Activated CD8-positive, alpha-beta T cell treated with anti-CD3 and anti-CD28 coated beads for 36 hours (primary cell): ENCODE data around the gene CAPRIN2. TPM values are rescaled to one million over a fixed set of nuclear protein-coding genes. Genes with fewer than 3 reads are reported as not detected.

Experiments
- ATAC-seq: fragments of 200-7000 bp; cut with Tn5 transposase; one replicate; pipeline ENCODE4 v1.10.0; 2021; ENCODE audit warnings: mild to moderate bottlenecking, moderate library complexity
- CTCF ChIA-PET: fragments of 350-600 bp; sonication (Branson Sonifier 250); formaldehyde crosslinking; loops from one replicate; lab custom pipeline; 2021; ENCODE audit warnings: antibody characterized with exemption; lab: Charles Lee
- POLR2A ChIA-PET: fragments of 350-600 bp; sonication (Branson Sonifier 250); formaldehyde crosslinking; loops from one replicate; lab custom pipeline; 2021; ENCODE audit warnings: antibody characterized with exemption; lab: Charles Lee
- DNase-seq: peaks from one replicate; pipeline ENCODE4 v3.0.0-alpha.2; 2020
- H3K27ac Mint-ChIP-seq: one replicate; pipeline ENCODE4 v1.8.0; 2021; ENCODE audit warnings: mild to moderate bottlenecking, mixed read lengths
- H3K27me3 Mint-ChIP-seq: one replicate; pipeline ENCODE4 v1.8.0; 2021; ENCODE audit warnings: mixed read lengths
- H3K36me3 Mint-ChIP-seq: one replicate; pipeline ENCODE4 v1.8.0; 2021; ENCODE audit warnings: low read depth, mixed read lengths
- H3K4me1 Mint-ChIP-seq: one replicate; pipeline ENCODE4 v1.8.0; 2021; ENCODE audit warnings: low read depth, mixed read lengths
- H3K4me3 Mint-ChIP-seq: one replicate; pipeline ENCODE4 v1.8.0; 2021; ENCODE audit warnings: mild to moderate bottlenecking, moderate library complexity, mixed read lengths
- H3K9me3 Mint-ChIP-seq: one replicate; pipeline ENCODE4 v1.8.0; 2021; ENCODE audit warnings: mixed read lengths
- CTCF ChIP-seq: fragments of 200-600 bp; IDR thresholded peaks from one replicate; pipeline ENCODE4 v1.8.0; 2022; ENCODE audit warnings: antibody characterized with exemption, mild to moderate bottlenecking
- intact Hi-C: fragments of 100-400 bp; cut with micrococcal nuclease; formaldehyde crosslinking; loops from one replicate; pipeline ENCODE4 v1.10.0; 2022
- total RNA-seq, 2 experiments: library from RNA; stranded (reverse); gene quantifications; one replicate each; pipeline ENCODE4 v1.2.3, GENCODE V29; 2021

CAPRIN2 gene
- total RNA-seq, 2 experiments from 2014 or later: 8.1 to 11.7 TPM

GRCh38 chr12:30752255-30752654 is 2.5 kb downstream of the CAPRIN2 start:
- no peak overlapping the region for H3K4me3 Mint-ChIP-seq
- no peak for TF ChIP-seq CTCF

DNA sequence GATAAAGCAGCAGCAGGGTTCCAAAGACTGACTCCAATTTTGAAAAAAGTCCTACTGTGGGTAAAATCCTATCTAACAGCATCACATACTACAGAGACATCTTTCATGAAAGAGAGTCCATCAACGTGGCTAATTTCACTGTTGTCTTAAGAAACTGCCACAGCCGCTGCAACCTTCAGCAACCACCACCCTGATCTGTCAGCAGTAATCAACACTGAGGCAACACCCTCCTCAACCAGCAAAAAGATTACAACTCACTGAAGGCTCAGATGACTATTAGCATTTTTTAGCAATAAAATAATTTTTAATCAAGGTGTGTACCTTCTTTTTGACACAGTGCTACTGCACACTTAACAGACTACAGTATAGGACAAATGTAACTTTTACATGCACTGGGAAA is 6.6 kb downstream of the CAPRIN2 start:
- peaks cover 17% of the 10 kb centered on the region for H3K36me3 Mint-ChIP-seq
- DNase-seq: no peak
- TF ChIP-seq CTCF: no peak
- intact Hi-C loops: no loop called here
- H3K27me3 Mint-ChIP-seq: no peaks in the 10 kb centered on the region
- ATAC-seq: no peak
- ChIA-PET CTCF (no interaction called here), POLR2A (no interaction called here)
- H3K4me1 Mint-ChIP-seq: peaks cover 25% of the 10 kb centered on the region
- no peak overlapping the region for H3K27ac Mint-ChIP-seq
- no peaks in the 10 kb centered on the region for H3K9me3 Mint-ChIP-seq
- H3K4me3 Mint-ChIP-seq: no peak overlapping the region

More at GRCh38 chr12:30752255-30752654, 2.5 kb downstream of the CAPRIN2 start:
- DNase-seq (no peak), ATAC-seq (no peak)
- H3K9me3 Mint-ChIP-seq: no peaks in the 10 kb centered on the region
- peaks cover 42% of the 10 kb centered on the region for H3K4me1 Mint-ChIP-seq
- ChIA-PET POLR2A (interaction anchor here (0.8 to 1.0 kb wide), 2 partner anchors 9 to 25 kb away, joined by 3 to 4 read pairs; no protein-coding TSS in a partner anchor), CTCF (interaction anchor here (0.9 to 5.0 kb wide), 3 partner anchors 44 to 55 kb away, joined by 4 to 31 read pairs (median 8); no protein-coding TSS in a partner anchor)
- H3K27me3 Mint-ChIP-seq: no peaks in the 10 kb centered on the region
- peaks cover 7% of the 10 kb centered on the region for H3K36me3 Mint-ChIP-seq
- H3K27ac Mint-ChIP-seq: no peak overlapping the region
- intact Hi-C loops: no loop called here

DNA sequence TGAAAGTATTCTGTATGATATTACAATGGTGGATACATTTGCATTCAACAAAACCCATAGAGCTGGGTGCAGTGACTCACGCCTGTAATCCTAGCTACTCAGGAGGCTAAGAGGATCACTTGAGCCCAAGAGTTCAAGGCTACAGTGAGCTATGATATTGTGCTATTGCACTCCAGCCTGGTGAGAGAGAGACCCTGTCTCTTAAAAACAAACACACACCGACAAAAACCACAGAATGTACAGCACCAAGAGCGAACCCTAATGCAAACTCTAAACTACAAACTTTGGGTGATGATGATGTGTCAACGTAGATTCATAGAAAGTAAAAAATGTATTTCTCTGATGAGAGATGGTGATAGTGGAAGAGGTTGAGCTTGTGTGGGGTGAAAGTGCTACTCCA is 8.6 kb downstream of the CAPRIN2 start:
- DNase-seq: no peak
- Mint-ChIP-seq H3K27ac (no peak overlapping the region), H3K4me1 (peaks cover 17% of the 10 kb centered on the region), H3K27me3 (no peaks in the 10 kb centered on the region), H3K9me3 (no peaks in the 10 kb centered on the region), H3K36me3 (peaks cover 17% of the 10 kb centered on the region), H3K4me3 (no peak overlapping the region)
- intact Hi-C loops: no loop called here
- CTCF ChIA-PET: interaction anchor here (1.1 kb wide), 1 partner anchor 22 kb away, joined by 3 read pairs; no protein-coding TSS in a partner anchor
- POLR2A ChIA-PET: interaction anchor here (0.6 kb wide), 1 partner anchor 49 kb away, joined by 3 read pairs; no protein-coding TSS in a partner anchor
- no peak for TF ChIP-seq CTCF
- ATAC-seq: no peak

- H3K27me3 Mint-ChIP-seq: no peaks in the 10 kb centered on the region
- no peak for DNase-seq
- H3K9me3 Mint-ChIP-seq: no peaks in the 10 kb centered on the region
- H3K36me3 Mint-ChIP-seq: peaks cover 18% of the 10 kb centered on the region
- CTCF ChIA-PET: interaction anchor here (1.0 to 3.3 kb wide), 3 partner anchors 9 to 63 kb away, joined by 3 to 13 read pairs (median 4); no protein-coding TSS in a partner anchor
- no peak overlapping the region for H3K4me3 Mint-ChIP-seq
- no peak for TF ChIP-seq CTCF
- POLR2A ChIA-PET: no interaction called here
- H3K27ac Mint-ChIP-seq: no peak overlapping the region
- no peak for ATAC-seq
- intact Hi-C loops: no loop called here
- peaks cover 8% of the 10 kb centered on the region for H3K4me1 Mint-ChIP-seq
Observed at GRCh38 chr12:30744321-30744720, 10.4 kb downstream of the CAPRIN2 start.

DNA sequence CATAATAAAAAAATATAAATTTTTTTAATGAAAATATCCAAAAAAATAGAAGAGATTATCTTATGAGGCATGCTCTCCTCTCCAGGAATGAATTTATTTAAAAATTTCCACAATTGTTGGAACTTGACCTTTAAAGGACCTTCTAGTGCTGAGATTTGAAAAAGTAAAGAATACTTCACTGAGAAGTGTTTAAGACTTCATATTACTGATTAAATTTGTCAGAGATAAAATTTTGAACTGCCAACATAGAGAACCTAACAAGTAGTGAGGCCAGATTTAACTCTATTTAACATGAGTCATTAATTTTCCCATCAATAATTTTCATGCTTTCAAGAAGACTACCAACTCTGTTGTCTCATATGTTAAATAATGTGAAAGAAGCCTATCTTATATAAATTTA is 14.5 kb downstream of the CAPRIN2 start:
- Mint-ChIP-seq H3K27ac (no peak overlapping the region), H3K4me3 (no peak overlapping the region), H3K27me3 (no peaks in the 10 kb centered on the region), H3K36me3 (peaks cover 23% of the 10 kb centered on the region), H3K9me3 (peaks cover 1% of the 10 kb centered on the region), H3K4me1 (no peaks in the 10 kb centered on the region)
- ATAC-seq (no peak), DNase-seq (no peak)
- ChIA-PET CTCF (no interaction called here), POLR2A (no interaction called here)
- no peak for TF ChIP-seq CTCF
- intact Hi-C loops: no loop called here
